ENCODE data around the gene POP7.
A peak's percentile ranks its signal among the peaks of the same experiment; 100 is the strongest.
"Not testable (repeated sequence)": the region's sequence is repeated elsewhere in the genome, so short reads cannot be mapped to it uniquely, and the experiment has no call there.

Gene POP7

GRCh38 chr7:100720671-100721504 lies 15.0 kb downstream of the POP7 start:
- in situ Hi-C loops (cut with MboI; ENCODE audit: low pct_unique_long_range_greater_than_20kb, low sequenced_read_pairs): no loop called here
- DNase-seq: no peak

GRCh38 chr7:100721505-100721812 lies 15.5 kb downstream of the POP7 start:
- in situ Hi-C loops (cut with MboI; ENCODE audit: low pct_unique_long_range_greater_than_20kb, low sequenced_read_pairs): no loop called here
- DNase-seq: no peak

- in situ Hi-C loops (cut with MboI; ENCODE audit: low pct_unique_long_range_greater_than_20kb, low sequenced_read_pairs): no loop called here
- DNase-seq: no peak
Measured at GRCh38 chr7:100722480-100723212, 16.7 kb downstream of the POP7 start.

- in situ Hi-C loops (cut with MboI; ENCODE audit: low pct_unique_long_range_greater_than_20kb, low sequenced_read_pairs): no loop called here
- DNase-seq: no peak
Measured at GRCh38 chr7:100723732-100724275, 17.9 kb downstream of the POP7 start.

GRCh38 chr7:100724364-100724763 lies 18.4 kb downstream of the POP7 start:
- DNase-seq; in situ Hi-C loops (cut with MboI; ENCODE audit: low pct_unique_long_range_greater_than_20kb, low sequenced_read_pairs): not testable (repeated sequence)

GRCh38 chr7:100726996-100727761 lies 21.3 kb downstream of the POP7 start:
- DNase-seq: no peak
- in situ Hi-C loops (cut with MboI; ENCODE audit: low pct_unique_long_range_greater_than_20kb, low sequenced_read_pairs): no loop called here

GRCh38 chr7:100728196-100728595 lies 22.3 kb downstream of the POP7 start:
- DNase-seq: no peak
- in situ Hi-C loops (cut with MboI; ENCODE audit: low pct_unique_long_range_greater_than_20kb, low sequenced_read_pairs): no loop called here

- in situ Hi-C loops (cut with MboI; ENCODE audit: low pct_unique_long_range_greater_than_20kb, low sequenced_read_pairs): no loop called here
Measured at GRCh38 chr7:100730136-100730800, 24.3 kb downstream of the POP7 start.

GRCh38 chr7:100731937-100732636 lies 26.2 kb downstream of the POP7 start:
- no peak for DNase-seq
- in situ Hi-C loops (cut with MboI; ENCODE audit: low pct_unique_long_range_greater_than_20kb, low sequenced_read_pairs): no loop called here

More at GRCh38 chr7:100730136-100730800, 24.3 kb downstream of the POP7 start:
- no peak for DNase-seq

GRCh38 chr7:100735730-100736129 lies 29.8 kb downstream of the POP7 start:
- in situ Hi-C loops (cut with MboI; ENCODE audit: low pct_unique_long_range_greater_than_20kb, low sequenced_read_pairs): no loop called here
- DNase-seq: no peak

GRCh38 chr7:100736671-100737070 lies 30.8 kb downstream of the POP7 start:
- in situ Hi-C loops (cut with MboI; ENCODE audit: low pct_unique_long_range_greater_than_20kb, low sequenced_read_pairs): no loop called here
- no peak for DNase-seq

GRCh38 chr7:100739934-100740333 lies 34.0 kb downstream of the POP7 start:
- DNase-seq: no peak
- in situ Hi-C loops (cut with MboI; ENCODE audit: low pct_unique_long_range_greater_than_20kb, low sequenced_read_pairs): no loop called here

- in situ Hi-C loops (cut with MboI; ENCODE audit: low pct_unique_long_range_greater_than_20kb, low sequenced_read_pairs): no loop called here
- DNase-seq: no peak
Measured at GRCh38 chr7:100744605-100745004, 38.7 kb downstream of the POP7 start.

- no peak for DNase-seq
- in situ Hi-C loops (cut with MboI; ENCODE audit: low pct_unique_long_range_greater_than_20kb, low sequenced_read_pairs): no loop called here
Measured at GRCh38 chr7:100745184-100745583, 39.3 kb downstream of the POP7 start.

GRCh38 chr7:100752994-100753393 lies 47.1 kb downstream of the POP7 start:
- in situ Hi-C loops (cut with MboI; ENCODE audit: low pct_unique_long_range_greater_than_20kb, low sequenced_read_pairs): no loop called here
- peak; percentile 11 for DNase-seq

GRCh38 chr7:100753750-100754149 lies 47.8 kb downstream of the POP7 start:
- in situ Hi-C loops (cut with MboI; ENCODE audit: low pct_unique_long_range_greater_than_20kb, low sequenced_read_pairs): no loop called here
- no peak for DNase-seq

All from KBM-7 (cell line).